ENCODE results near the gene PPP2R2C. TPM values are rescaled to one million over a fixed set of nuclear protein-coding genes. Genes with fewer than 3 reads are reported as not detected.

The PPP2R2C gene
- total and polyA plus RNA-seq, 2 experiments from 2014 or later = not detected

GRCh38 chr4:6372649-6373525 lies 99.5 kb downstream of the PPP2R2C start:
- no peak overlapping the region for H3K4me2 ChIP-seq (ENCODE audit: unreplicated experiment)
- peaks cover 13% of the 10 kb centered on the region; the same call in 1 of the 2 replicates for H3K27me3 ChIP-seq (replicated peaks; ENCODE audit: insufficient read depth)
- in situ Hi-C loops (cut with MboI) = no loop called here
- no peak overlapping the region for H3K27ac ChIP-seq
- DNase-seq = peak; percentile 61
- WGBS, 2 experiments (ENCODE audit: low coverage in 1 of 2, low lambda C conversion rate in 2 of 2, missing lambda C conversion rate in 2 of 2) = 63 to 66% methylated on average over 14 of the region's 14 CpGs
- H3K9me3 ChIP-seq (ENCODE audit: low read depth) = no peaks in the 10 kb centered on the region
- H3K4me3 ChIP-seq = no peak overlapping the region
- H3K36me3 ChIP-seq (ENCODE audit: low read depth) = no peaks in the 10 kb centered on the region
- no peak overlapping the region for H2AFZ ChIP-seq
- H3F3A ChIP-seq (ENCODE audit: insufficient read depth) = no peaks in the 10 kb centered on the region
- no peaks in the 10 kb centered on the region for H3K4me1 ChIP-seq (ENCODE audit: insufficient read depth)
- no peaks in the 10 kb centered on the region for H3K79me2 ChIP-seq (ENCODE audit: insufficient read depth)
- no peaks in the 10 kb centered on the region for H4K20me1 ChIP-seq (ENCODE audit: insufficient read depth)
- TF ChIP-seq EZH2phosphoT487 (IDR thresholded peaks at IDR 0.05; ENCODE audit: insufficient read depth, low read depth) (no peak), EZH2 (IDR thresholded peaks at IDR 0.05; ENCODE audit: insufficient read depth, poor library complexity, severe bottlenecking) (no peak)
- no peak overlapping the region for H3K9ac ChIP-seq
- H3K9me2 ChIP-seq (ENCODE audit: insufficient read depth) = no peaks in the 10 kb centered on the region

GRCh38 chr4:6371812-6372211 lies 100.6 kb downstream of the PPP2R2C start:
- Histone ChIP-seq H3K9me3 (ENCODE audit: low read depth) (no peaks in the 10 kb centered on the region), H3K27me3 (replicated peaks; ENCODE audit: insufficient read depth) (peaks cover 13% of the 10 kb centered on the region)

DNA sequence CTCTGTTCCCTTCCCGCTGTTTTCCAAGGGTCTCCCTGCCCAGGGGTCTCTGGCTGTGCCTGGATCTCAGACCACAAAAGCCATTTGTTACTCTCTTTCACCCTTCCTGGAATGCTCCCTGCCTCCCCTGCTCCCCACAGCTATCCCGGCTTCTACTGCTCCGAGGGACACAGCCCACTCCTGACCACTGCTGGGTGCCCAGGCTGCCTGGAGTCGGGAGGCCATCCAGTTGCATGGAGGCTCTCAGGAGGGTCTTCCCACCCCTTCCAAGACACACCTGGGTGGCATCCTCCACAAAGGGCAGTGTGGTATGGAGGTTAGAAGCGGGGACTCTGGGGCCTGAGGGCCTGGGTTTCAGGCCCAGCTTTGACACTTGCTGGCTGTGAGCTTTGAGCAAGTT lies 101.1 kb downstream of the PPP2R2C start:
- H3K4me2 ChIP-seq (ENCODE audit: unreplicated experiment) = no peak overlapping the region
- peaks cover 16% of the 10 kb centered on the region for H3K27me3 ChIP-seq (replicated peaks; ENCODE audit: insufficient read depth)
- H3K27ac ChIP-seq = no peak overlapping the region
- no peaks in the 10 kb centered on the region for H3F3A ChIP-seq (ENCODE audit: insufficient read depth)
- H3K9me3 ChIP-seq (ENCODE audit: low read depth) = no peaks in the 10 kb centered on the region
- H2AFZ ChIP-seq = no peak overlapping the region
- H3K36me3 ChIP-seq (ENCODE audit: low read depth) = no peaks in the 10 kb centered on the region
- no peak for DNase-seq
- in situ Hi-C loops (cut with MboI) = no loop called here
- no peaks in the 10 kb centered on the region for H4K20me1 ChIP-seq (ENCODE audit: insufficient read depth)
- 39 to 40% methylated on average over 5 of the region's 5 CpGs for WGBS, 2 experiments (ENCODE audit: low coverage in 1 of 2, low lambda C conversion rate in 2 of 2, missing lambda C conversion rate in 2 of 2)
- no peak overlapping the region for H3K9ac ChIP-seq
- no peak for TF ChIP-seq EZH2 (IDR thresholded peaks at IDR 0.05; ENCODE audit: insufficient read depth, poor library complexity, severe bottlenecking)
- TF ChIP-seq EZH2phosphoT487 (IDR thresholded peaks at IDR 0.05; ENCODE audit: insufficient read depth, low read depth) = no peak
- H3K4me1 ChIP-seq (ENCODE audit: insufficient read depth) = no peaks in the 10 kb centered on the region
- no peaks in the 10 kb centered on the region for H3K79me2 ChIP-seq (ENCODE audit: insufficient read depth)
- H3K4me3 ChIP-seq = no peak overlapping the region
- no peaks in the 10 kb centered on the region for H3K9me2 ChIP-seq (ENCODE audit: insufficient read depth)

More at GRCh38 chr4:6371812-6372211, 100.6 kb downstream of the PPP2R2C start:
- no peaks in the 10 kb centered on the region for H3K9me2 ChIP-seq (ENCODE audit: insufficient read depth)
- TF ChIP-seq EZH2 (IDR thresholded peaks at IDR 0.05; ENCODE audit: insufficient read depth, poor library complexity, severe bottlenecking) = no peak
- TF ChIP-seq EZH2phosphoT487 (IDR thresholded peaks at IDR 0.05; ENCODE audit: insufficient read depth, low read depth) = no peak
- H3K4me1 ChIP-seq (ENCODE audit: insufficient read depth) = no peaks in the 10 kb centered on the region
- WGBS, 2 experiments (ENCODE audit: low coverage in 1 of 2, low lambda C conversion rate in 2 of 2, missing lambda C conversion rate in 2 of 2) = 49 to 57% methylated on average over 13 of the region's 13 CpGs
- in situ Hi-C loops (cut with MboI) = no loop called here
- H3K9ac ChIP-seq = no peak overlapping the region
- H4K20me1 ChIP-seq (ENCODE audit: insufficient read depth) = no peaks in the 10 kb centered on the region
- H3K79me2 ChIP-seq (ENCODE audit: insufficient read depth) = no peaks in the 10 kb centered on the region
- H3F3A ChIP-seq (ENCODE audit: insufficient read depth) = no peaks in the 10 kb centered on the region
- H3K4me3 ChIP-seq = no peak overlapping the region
- no peak overlapping the region for H2AFZ ChIP-seq
- no peak for DNase-seq
- no peak overlapping the region for H3K4me2 ChIP-seq (ENCODE audit: unreplicated experiment)
- H3K36me3 ChIP-seq (ENCODE audit: low read depth) = no peaks in the 10 kb centered on the region
- H3K27ac ChIP-seq = no peak overlapping the region

DNA sequence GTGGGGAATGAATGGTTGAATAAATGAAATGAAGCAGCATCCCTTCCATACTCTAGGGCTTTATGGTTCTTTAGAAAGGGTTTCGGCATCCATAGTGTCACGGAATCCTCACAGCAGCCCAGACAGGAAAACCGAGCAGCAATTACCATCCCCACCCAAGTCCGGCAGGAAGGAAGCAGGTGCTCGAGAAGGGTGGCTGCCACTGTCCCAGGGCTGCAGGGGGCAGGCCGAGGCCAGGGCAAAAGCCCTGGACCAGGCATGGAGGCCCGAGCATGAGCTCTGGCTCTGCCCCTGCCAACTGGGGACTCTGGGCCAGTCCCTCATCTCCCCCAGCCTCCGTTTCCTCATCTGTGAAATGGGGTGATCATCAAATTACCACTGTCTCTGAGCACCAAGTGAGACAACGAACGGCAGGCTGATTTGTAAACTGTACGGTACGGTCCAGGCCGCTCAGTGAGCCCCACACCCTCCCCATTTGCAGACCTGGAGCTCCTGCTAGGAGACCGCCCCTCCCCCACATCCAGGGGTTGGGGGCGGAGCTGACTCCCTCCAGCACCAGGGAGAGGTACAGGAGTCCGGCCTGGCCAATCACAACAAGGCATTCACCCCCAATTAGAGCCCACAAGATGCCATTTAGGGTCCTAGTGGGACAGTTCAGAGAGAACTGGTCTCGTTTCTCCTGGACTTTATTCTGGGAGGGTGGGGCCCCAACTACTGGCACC lies 102.3 kb downstream of the PPP2R2C start:
- Histone ChIP-seq H3K36me3 (ENCODE audit: low read depth) (no peaks in the 10 kb centered on the region), H3K4me2 (ENCODE audit: unreplicated experiment) (no peak overlapping the region), H3K9ac (no peak overlapping the region), H3K27ac (no peak overlapping the region), H3K79me2 (ENCODE audit: insufficient read depth) (no peaks in the 10 kb centered on the region), H4K20me1 (ENCODE audit: insufficient read depth) (no peaks in the 10 kb centered on the region), H3F3A (ENCODE audit: insufficient read depth) (no peaks in the 10 kb centered on the region), H3K9me2 (ENCODE audit: insufficient read depth) (no peaks in the 10 kb centered on the region), H2AFZ (no peak overlapping the region), H3K4me3 (no peak overlapping the region), H3K9me3 (ENCODE audit: low read depth) (no peaks in the 10 kb centered on the region), H3K27me3 (replicated peaks; ENCODE audit: insufficient read depth) (peaks cover 17% of the 10 kb centered on the region), H3K4me1 (ENCODE audit: insufficient read depth) (no peaks in the 10 kb centered on the region)
- in situ Hi-C loops (cut with MboI) = no loop called here
- TF ChIP-seq EZH2 (IDR thresholded peaks at IDR 0.05; ENCODE audit: insufficient read depth, poor library complexity, severe bottlenecking) = no peak
- no peak for TF ChIP-seq EZH2phosphoT487 (IDR thresholded peaks at IDR 0.05; ENCODE audit: insufficient read depth, low read depth)
- 43 to 52% methylated on average over 16 to 17 of the region's 17 CpGs for WGBS, 2 experiments (ENCODE audit: low coverage in 1 of 2, low lambda C conversion rate in 2 of 2, missing lambda C conversion rate in 2 of 2)
- no peak for DNase-seq
